OCI-LY1 (cell line): Measurements from ENCODE around the gene MYH14.

Source experiments
- CTCF ChIP-seq: fragments of 200-600 bp; sonication (generic), shearing (Covaris generic); IDR thresholded peaks from 2 replicates; pipeline ENCODE4 v1.5.1; 2017; ENCODE audit warnings: mild to moderate bottlenecking, antibody characterized with exemption, low read length, moderate library complexity, mixed read lengths
- EZH2 ChIP-seq: fragments of 200-600 bp; sonication (generic), shearing (Covaris generic); IDR thresholded peaks from 2 replicates; pipeline ENCODE4 v1.8.0; 2017; ENCODE audit warnings: borderline replicate concordance, mixed run types, mild to moderate bottlenecking, antibody characterized with exemption, low read length, moderate library complexity, mixed read lengths

GRCh38 chr19:50178320-50178719, 25.1 kb upstream of the MYH14 start:
- TF ChIP-seq CTCF: no peak
- no peak for TF ChIP-seq EZH2
